ENCODE results near the gene TIMM44.

- TF ChIP-seq POLR2AphosphoS5 (IDR thresholded peaks at IDR 0.05) (no peak), CTCF (IDR thresholded peaks at IDR 0.05) (no peak)
Measured at GRCh38 chr19:7940841-7941240, 2.6 kb downstream of the TIMM44 start.

Measured in sigmoid colon (tissue), 4 donors.